NOMO-1 treated with DMSO at 0.1 percent for 48 hours (cell line): ENCODE results near the gene DIP2A.

Experiments used
- DNase-seq: peaks from one replicate; lab custom pipeline; 2025; ENCODE audit not compliant: unreplicated experiment; lab: John Stamatoyannopoulos, UW

DIP2A gene

GRCh38 chr21:46616656-46617055, 158.0 kb downstream of the DIP2A start:
- DNase-seq = no peak

DNA sequence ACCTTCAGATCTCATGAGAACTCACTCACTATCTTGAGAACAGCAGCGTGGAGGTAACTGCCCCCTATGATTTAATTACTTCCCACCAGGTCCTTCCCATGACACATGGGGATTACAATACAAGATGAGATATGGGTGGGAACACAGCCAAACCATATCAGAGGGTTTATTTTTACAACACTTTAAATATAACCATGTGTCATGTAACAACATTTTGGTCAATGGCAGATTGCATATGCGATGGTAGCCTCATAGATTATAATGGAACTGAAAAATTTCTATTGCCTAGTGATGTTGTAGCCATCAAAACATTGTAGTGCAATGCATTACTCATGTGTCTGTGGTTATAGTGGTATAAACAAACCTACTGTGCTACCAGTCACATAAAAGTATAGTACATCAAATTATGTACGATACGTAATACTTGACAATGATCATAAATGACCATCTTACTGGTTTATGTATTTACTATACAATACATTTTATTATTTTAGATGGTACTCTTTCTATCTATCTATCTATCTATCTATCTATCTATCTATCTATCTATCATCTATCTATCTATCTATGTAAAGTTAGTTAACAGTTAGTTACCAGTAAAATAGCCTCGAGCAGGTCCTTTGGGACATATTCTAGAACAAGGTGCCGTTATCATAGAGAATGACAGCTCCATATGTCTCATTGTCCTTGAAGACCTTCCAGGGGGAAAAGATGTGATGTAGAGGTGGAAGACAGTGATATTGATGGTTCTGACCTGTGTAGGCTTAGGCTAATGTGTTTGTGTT, 158.8 kb downstream of the DIP2A start:
- no peak for DNase-seq

GRCh38 chr21:46618738-46619379, 160.2 kb downstream of the DIP2A start:
- peak; percentile 37 for DNase-seq
